DND-41 (cell line): ENCODE results near the gene RNPEPL1.

Experiments
- EZH2 ChIP-seq: IDR thresholded peaks from 3 replicates; pipeline ENCODE4 v1.6.1; 2012; ENCODE audit warnings: borderline replicate concordance, low read depth, mild to moderate bottlenecking, moderate library complexity, low read length, inconsistent platforms; ENCODE audit not compliant: severe bottlenecking
- TF ChIP-seq, protein P1 (sequence below): IDR thresholded peaks from 2 replicates; pipeline ENCODE4 v1.5.1; 2012; ENCODE audit warnings: borderline replicate concordance, low read length, moderate library complexity, mild to moderate bottlenecking; ENCODE audit not compliant: poor library complexity, severe bottlenecking; ENCODE audit errors: extremely low read depth

DNA sequence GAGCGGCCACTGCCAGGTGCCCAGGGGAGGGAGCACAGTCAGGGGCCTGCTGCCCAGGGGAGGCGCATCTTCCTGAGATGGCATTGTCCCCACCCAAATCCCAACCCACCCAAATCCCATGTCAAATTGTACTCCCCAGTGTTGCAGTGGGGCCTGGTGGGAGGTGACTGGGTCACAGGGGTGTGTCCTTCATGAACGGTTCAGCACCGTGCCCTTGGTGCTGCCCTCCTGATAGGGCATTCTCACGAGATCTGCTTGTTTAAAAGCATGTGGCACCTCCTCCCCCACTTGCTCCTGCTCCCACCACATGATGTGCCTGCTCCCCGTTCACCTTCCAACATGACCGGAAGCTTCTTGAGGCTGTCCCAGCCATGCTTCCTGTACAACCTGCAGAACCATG is 38.1 kb upstream of the RNPEPL1 start:
- TF ChIP-seq, protein P1, sequence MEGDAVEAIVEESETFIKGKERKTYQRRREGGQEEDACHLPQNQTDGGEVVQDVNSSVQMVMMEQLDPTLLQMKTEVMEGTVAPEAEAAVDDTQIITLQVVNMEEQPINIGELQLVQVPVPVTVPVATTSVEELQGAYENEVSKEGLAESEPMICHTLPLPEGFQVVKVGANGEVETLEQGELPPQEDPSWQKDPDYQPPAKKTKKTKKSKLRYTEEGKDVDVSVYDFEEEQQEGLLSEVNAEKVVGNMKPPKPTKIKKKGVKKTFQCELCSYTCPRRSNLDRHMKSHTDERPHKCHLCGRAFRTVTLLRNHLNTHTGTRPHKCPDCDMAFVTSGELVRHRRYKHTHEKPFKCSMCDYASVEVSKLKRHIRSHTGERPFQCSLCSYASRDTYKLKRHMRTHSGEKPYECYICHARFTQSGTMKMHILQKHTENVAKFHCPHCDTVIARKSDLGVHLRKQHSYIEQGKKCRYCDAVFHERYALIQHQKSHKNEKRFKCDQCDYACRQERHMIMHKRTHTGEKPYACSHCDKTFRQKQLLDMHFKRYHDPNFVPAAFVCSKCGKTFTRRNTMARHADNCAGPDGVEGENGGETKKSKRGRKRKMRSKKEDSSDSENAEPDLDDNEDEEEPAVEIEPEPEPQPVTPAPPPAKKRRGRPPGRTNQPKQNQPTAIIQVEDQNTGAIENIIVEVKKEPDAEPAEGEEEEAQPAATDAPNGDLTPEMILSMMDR: no peak
- TF ChIP-seq EZH2: no peak
